GM19395 (cell line): ENCODE results near the gene PRPSAP1.
"Not testable (repeated sequence)": the region's sequence is repeated elsewhere in the genome, so short reads cannot be mapped to it uniquely, and the experiment has no call there.

Source experiments
- ATAC-seq: cut with Tn5 transposase; IDR thresholded peaks from one replicate; pipeline ENCODE4 v1.9.1; 2021; ENCODE audit warnings: mild to moderate bottlenecking, moderate library complexity; ENCODE audit not compliant: unreplicated experiment

Gene PRPSAP1

DNA sequence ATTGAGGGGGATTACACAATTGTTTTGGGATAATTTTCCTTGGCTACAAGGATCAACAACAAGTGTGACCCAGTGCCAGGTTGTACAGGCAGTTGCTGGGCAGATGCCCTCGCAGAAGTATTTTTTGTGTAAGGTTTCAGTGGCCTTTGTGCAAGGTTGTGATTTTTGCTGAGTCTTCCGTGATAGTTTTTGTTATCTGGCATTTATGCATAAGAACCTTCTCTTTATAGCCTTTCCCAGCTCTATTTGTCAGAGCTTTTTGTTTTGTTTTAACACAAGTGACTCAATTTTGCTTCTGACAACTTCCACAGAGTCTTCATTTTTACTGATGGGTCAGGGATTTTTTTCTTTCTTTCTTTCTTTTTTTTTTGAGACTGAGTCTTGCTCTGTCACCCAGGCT, 6.7 kb upstream of the PRPSAP1 start:
- no peak for ATAC-seq

DNA sequence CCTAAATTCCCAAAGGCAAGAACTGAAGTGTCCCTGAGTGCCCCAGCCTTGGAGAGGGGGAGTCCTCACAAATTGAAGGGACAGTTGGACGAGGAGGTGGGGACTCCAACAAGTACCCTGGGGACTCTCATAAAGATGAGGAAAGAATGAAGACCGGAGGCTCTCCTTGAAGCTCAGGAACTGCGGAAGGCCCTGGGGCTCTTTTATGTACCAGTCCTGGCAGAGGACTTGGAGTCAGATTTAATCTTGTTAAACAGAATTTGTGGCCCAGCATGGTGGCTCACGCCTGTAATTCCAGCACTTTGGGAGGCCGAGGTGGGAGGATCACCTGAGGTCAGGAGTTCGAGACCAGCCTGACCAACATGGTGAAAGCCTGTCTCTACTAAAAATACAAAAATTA, 6.1 kb upstream of the PRPSAP1 start:
- not testable (repeated sequence) for ATAC-seq

DNA sequence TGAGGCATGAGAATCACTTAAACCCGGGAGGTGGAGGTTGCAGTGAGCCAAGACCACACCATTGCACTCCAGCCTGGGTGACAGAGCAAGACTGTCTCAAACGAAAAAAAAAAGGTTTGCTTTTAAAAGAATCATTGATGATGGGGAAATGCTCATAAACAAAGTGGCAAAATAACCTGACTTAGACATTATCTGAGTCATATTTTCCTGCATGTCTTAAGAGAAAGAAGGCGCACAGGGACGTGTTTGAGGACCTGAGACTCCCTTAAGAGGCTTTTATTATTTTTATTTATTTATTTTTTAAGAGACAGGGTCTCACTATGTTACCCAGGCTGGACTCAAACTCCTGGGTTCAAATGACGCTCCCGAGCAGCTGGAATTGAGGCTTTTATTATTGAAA, 5.7 kb upstream of the PRPSAP1 start:
- ATAC-seq, result no peak

DNA sequence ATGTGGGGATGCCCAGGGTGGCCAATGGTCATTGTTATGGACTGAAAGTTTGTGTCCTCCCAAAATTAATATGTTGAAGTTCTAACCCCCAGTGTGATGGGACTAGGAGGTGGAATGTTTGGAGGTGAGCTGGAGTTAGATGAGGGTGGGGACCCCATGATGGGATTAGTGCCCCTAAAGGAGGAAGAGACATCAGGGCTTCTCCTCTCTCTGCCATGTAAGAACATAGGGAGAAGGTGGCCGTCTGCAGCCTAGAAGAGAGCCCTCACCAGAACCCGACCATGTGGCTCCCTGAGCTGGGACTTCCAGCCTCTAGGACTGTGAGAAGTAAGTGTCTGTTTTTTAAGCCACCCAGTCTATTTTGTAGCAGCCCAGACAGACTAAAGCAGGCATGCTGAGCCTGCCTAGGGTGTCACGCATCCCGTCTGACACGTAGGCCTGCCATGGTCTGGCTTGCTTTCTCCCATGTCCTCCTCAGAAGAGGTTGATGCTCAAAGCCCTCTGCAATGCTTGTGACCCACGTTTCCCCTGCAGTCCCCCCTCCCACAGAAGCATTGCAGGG, 4.0 kb upstream of the PRPSAP1 start:
- ATAC-seq, result no peak

DNA sequence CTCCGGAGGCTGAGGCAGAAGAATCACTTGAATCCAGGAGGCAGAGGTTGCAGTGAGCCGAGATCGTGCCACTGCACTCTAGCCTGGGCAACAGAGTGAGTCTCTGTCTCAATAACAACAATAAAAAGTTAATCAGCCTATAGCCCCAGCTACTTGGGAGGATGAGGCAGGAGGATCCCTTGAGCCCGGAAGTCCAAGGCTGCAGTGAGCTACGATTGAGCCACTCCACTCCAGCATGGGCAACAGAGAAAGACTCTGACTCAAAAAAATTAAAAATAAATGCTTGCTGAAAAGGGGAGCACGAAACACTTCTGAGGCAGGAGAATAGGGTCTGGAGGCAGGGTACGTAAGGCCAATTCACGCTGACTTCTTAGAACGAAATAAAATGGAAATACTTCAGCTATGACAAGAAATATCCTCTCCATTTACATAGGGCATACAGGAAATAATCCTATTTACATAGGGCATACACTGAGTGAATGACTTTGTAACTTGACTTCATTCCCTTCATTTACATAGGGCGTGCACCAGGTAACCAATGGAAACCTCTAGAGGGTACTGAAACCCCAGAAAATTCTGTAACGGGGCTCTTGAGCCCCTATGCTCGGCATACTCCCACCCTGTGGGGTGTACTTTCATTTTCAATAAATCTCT, 3.2 kb upstream of the PRPSAP1 start:
- no peak for ATAC-seq

DNA sequence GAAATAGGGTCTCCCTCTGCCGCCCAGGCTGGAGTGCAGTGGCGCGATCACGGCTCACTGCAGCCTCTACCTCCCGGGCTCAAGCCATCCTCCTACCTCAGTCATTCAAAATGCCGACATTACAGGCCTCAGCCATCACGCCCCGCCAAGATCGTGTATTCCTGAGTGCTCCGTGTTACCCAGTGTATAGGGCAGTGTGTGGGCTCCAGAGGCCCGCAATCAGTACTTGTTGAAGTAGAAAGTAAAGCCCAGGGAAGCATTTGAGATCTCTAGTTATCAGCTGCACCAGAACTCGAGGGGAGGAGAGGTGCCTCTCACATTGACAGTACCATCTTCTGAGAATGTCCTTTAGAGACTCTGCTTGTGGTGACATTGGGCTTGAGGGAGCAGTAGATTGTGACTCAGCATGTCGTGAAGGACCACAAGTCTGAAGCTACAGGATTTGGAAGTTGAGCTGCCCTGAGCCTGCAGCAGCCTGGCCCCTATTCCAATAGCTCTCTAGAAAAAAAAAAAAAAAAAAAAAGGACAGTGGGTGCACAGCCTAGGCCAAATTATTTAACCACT, 1.1 kb upstream of the PRPSAP1 start:
- ATAC-seq, result no peak

DNA sequence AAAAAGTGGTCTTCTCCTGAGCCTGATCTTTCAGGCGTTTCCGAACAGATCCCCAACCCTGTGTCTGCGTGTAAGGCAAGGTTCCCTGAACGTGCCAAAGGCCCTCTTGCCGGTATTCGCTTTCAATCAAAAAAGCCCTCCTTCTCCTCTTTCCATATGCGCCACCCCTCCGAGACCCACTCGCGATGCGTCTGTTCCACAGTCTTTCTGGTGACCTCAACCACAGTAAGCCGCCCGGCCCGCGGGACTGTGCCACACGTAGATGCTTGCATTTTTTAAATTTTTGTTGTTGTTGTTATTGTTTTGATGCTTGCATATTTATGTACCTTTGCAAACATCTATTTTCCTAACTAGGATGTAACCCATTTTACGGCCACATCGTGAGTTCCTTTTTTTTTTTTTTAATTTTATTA, 607 bp upstream of the PRPSAP1 start:
- no peak for ATAC-seq

DNA sequence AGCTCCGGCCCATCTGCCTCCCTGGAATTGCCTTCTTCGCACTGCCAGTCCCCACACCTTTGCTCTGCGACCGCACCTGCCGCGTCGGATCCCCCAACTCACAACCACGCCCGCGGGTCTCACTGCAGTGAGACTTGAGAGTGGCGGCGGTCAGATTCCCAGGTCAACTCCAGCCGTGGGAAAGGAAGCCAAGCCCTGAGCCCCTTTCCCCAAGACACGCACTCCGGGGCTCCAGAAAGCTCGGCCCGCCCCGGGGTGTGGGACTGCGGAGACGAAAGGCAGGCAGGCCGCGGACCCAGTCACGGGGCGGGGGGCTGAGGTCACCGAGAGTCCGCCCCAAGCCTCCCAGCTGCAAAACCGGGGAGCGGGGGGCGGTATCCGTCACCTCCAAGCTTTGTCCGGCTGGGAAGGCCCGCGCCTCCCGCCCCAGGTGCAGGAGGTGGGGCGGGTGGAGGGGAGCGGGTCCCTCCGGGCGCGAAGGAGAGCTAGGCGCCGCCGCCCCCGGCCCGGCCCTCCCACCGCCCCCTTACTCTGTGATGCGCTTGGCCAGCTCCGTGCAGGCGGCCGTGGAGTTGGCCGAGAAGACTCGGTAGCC, 615 bp downstream of the PRPSAP1 start:
- ATAC-seq, result peak; percentile 11

DNA sequence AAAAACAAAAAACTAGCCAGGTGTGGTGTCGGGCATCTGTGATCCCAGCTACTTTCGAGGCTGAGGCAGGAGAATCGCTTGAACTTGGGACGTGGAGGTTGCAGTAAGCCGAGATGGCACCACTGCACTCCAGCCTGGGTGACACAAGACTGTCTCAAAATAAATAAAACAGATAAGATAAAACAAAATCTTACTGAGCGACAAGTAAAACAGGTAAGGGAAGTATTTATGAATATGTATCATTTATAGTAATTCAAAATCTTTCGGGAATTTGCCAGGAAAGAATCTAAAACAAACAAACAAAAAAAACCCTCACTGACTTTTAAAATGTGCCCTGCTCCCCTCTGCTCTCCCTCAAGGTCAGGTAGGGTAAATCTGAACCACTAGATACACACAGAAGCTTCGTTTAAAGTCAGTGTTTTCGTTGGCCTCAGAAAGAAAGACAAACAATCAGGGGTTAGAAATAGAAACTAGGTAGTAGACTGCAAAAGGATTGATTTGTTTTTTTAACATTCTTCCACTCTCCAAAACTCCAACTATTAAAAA, 2.1 kb downstream of the PRPSAP1 start:
- ATAC-seq, result no peak

DNA sequence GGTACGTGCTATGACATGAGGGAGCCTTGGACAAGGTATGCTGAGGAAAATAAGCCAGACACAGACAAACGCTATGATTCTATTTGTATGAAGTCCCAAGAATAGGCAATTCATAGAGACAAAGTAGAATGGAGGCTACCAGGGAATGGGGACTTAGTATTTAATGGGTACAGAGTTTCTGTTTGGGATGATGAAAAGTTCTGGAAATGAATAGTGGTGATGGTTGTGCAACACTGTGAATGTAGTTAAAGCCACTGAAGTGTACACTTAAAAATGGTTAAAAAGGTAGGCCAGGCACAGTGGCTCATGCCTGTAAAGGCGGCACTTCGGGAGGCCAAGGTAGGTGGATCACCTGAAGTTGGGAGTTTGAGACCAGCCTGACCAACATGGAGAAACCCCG, 3.3 kb downstream of the PRPSAP1 start:
- no peak for ATAC-seq

DNA sequence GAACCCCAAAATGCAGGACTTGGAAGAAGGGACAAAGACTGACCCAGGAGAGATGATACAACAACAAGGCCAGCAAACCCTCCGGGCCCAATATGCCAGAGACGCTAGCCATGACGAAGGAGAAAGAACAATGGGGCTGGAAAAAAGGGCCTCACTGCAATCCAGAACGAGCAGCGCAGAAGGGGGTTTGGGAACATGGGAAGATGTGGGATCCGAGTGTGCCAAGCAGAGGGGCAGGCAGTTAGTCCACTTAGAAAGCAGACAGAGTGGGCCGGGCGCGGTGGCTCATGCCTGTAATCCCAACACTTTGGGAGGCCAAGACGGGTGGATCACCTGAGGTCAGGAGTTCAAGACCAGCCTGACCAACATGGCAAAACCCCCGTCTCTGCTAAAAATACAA, 6.8 kb downstream of the PRPSAP1 start:
- ATAC-seq, result not testable (repeated sequence)

DNA sequence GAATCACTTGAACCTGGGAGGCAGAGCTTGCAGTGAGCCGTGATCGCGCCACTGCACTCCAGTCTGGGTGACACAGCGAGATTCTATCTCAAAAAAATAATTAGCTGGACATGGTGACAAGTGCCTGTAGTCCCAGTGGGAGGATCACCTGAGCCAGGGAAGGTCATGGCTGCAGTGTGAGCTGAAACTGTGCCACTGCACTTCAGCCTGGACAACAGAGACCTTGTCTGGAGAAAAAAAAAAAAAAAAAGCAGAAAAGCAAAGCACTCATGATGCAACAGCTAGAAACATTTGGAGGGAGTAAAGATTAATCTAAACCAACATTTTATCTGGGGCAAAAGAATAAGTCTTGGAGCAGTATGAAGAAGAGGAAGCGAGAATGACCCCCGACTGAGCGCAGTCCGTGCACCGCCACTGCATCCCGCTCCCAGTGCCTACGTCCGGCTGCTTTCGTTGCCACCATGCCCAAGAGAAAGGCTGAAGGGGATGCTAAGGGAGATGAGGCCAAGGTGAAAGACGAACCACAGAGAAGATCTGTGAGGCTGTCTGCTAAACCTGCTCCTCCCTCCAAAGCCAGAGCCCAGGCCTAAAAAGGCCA, 8.2 kb downstream of the PRPSAP1 start:
- ATAC-seq, result no peak

DNA sequence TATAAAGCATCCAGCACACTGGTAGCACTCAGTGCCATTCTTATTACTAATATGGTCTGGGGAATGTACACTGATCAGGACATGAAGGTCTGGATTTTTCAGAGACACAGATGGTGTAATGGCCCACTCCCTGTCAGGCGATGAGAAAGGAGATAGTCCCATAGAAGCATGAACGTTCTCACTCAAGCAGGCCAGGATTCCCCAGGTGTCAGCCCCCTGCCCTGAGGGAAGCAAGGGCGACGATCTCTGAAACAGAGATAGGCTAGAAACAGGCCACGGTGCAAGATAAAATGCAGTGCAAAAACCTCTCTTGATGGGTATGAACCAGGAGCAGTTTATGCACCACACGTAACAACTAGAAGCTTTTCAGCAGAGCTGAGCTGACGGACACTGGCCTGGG, 10.6 kb downstream of the PRPSAP1 start:
- ATAC-seq, result no peak

DNA sequence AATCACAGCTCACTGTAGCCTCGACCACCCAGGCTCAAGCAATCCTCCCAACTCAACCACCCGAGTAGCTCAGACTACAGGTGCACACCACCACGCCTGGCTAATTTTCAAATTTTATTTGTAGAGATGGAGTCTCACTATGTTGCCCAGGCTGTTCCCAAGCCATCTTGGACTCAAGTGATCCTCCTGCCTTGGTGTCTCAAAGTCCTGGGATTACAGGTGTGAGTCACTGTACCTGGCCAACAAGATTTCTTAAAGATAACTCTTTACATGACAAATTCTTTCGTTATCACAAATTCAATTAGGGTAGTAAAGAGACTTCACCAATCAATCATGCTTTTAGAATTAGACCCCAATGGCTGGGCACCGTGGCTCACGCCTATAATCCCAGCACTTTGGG, 12.4 kb downstream of the PRPSAP1 start:
- no peak for ATAC-seq

DNA sequence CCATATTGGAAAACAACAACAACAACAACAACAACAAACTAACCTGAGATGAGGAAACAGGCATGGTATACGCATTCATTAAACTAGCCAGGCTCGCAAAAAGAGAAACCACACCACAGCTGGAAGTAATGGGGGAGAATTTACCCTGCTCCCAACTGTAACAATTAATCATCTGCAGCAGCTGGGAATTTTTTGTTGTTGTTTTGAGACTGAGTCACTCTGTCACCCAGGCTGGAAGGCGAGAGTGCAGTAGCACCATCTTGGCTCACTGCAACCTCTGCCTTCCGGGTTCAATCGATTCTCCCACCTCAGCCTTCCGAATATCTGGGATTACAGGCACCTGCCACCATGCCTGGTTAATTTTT, 16.3 kb downstream of the PRPSAP1 start:
- ATAC-seq, result no peak

DNA sequence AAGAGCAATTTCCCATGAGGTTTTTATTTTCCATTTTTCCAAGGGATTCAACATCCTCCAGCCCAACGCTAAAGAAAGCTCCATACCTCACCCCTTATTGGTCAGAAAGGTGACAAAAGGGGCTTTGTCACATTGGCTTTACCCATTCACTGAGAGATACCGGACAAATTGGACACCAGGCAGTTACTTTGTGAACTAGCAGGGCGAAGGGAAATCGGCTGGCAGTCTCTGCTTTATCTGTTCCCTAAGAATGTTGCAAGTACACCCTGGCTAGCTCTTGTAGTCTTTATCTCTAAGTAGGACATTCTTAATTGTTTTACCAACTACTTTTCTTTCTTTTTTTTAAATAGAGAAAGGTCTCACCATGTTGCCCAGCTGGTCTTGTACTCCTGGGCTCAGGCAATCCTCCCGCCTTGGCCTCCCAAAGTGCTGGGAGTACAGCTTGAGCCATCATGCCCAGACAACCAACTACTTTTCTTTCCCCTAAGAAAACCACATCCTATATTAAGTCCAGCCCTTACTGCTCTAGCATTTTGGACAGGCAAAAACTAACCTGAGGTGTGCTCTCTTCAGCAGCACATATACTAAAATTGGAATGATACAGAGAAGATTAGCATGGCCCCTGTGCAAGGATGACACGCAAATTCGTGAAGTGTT, 16.8 kb downstream of the PRPSAP1 start:
- ATAC-seq, result no peak

DNA sequence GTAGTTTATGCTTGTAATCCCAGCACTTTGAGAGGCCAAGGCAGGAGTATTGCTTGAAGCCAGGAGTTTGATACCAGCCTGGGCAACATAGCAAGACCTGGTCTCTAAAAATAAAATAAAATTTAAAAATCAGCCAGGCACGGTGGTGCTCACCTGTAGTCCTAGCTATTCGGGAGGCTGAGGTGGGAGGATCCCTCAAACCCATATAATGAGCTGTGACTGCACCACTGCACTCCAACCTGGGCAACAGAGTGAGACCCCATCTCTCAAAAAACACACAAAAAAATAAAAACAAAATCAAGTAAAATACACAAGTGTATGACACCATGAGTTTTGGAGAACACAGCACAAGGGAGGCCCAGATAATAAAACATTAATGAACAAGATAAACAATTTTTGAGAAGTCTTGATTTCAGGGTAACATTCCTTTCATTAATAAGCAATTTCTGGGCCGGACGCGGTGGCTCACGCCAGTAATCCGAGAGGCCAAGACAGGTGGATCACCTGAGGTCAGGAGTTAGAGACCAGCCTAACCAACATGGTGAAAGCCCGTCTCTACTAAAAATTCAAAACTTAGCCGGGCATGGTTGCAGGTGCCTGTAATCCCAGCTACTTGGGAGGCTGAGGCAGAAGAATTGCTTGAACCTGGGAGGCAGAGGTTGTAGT, 17.9 kb downstream of the PRPSAP1 start:
- ATAC-seq, result no peak

DNA sequence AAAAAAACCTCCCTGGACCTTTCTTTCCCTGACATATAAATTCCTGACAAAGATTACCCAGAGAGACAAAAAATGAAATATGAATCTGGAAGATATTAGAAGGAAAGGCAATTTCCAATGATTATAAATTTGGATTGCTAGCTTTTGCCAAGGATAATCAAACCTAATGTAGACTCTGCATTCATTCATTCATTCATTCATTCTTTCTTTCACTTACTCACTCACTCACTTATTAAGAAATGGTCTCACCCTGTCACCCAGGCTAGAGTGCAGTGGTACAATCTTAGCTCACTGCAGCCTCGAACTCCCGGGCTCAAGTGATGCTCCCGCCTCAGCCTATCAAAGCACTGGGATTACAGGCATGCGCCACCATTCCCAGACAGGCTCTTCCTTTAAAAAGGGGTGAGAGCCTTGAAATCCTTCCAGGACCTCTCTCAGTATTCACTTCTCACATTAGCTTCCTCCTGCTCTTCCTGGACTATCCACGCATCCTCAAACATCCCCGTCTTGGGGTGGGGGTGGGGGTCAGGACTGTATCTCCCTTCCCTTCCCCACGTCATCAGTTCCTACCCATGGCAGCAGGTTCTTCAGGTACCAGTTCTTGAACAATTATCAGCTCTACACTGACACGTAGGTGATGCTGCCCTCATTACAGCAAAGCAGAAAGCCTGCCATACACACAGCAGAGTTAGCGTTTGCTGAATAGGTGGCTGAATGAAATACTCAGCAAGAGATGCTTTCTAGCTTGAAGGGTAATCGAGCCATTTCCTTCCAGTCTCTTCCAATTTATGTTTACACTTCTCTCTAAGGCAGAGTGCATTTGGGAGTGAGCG, 19.8 kb downstream of the PRPSAP1 start:
- ATAC-seq, result no peak

DNA sequence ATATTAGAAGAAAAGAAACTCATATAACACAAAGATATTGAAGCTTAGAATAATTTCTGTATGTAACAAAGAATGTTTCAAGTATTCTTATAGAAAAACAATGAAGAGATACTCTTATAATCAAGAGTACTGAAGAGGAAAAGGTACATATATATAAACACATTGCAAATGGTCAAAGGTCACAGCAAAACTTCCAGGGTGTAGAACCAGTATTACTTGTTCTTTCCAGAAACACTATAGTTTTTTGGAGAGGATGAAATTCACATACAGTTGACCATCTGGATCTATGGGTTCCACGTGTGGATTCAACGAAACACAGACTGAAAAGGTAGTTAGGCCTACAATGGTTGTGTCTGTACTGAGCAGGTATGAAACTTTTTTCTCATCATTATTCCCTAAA, 22.6 kb downstream of the PRPSAP1 start:
- ATAC-seq, result no peak

DNA sequence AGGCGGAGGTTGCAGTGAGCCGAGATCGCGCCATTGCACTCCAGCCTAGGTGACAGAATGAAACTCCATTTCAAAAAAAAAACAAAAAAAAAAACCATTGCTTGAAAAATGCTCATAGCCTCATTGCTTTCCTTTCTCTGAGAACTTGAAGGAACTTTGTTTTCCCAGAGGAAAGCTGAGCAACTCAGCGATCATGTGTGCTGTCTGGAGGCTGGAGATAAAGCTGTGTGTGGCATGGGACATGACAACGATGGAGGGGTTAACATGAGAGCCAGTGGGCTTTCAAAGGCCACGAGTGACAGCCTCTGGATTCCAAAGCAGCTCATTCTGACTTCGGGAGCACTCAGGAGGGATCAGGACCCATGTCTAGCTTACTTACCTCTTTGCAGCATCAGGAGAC, 24.1 kb downstream of the PRPSAP1 start:
- no peak for ATAC-seq
